H9 (cell line): ENCODE data around the gene AFG1L. TPM values are rescaled to one million over a fixed set of nuclear protein-coding genes. Genes with fewer than 3 reads are reported as not detected.
"Not testable (repeated sequence)": the region's sequence is repeated elsewhere in the genome, so short reads cannot be mapped to it uniquely, and the experiment has no call there.

ENCODE experiments used
- DNase-seq: peaks from one replicate; pipeline ENCODE4 v3.0.0-alpha.2; 2017
- H2AFZ ChIP-seq: one replicate; pipeline ENCODE4 v1.6.1; 2013; ENCODE audit warnings: mild to moderate bottlenecking, low read length, control low read depth, moderate library complexity
- H2AK5ac ChIP-seq: 2 replicates; pipeline ENCODE4 v1.6.1; 2013; ENCODE audit warnings: low read length, control low read depth, mixed read lengths; ENCODE audit not compliant: insufficient read length
- H2BK120ac ChIP-seq: one replicate; pipeline ENCODE4 v1.6.1; 2013; ENCODE audit warnings: low read depth, mild to moderate bottlenecking, low read length, control low read depth, inconsistent platforms; ENCODE audit not compliant: poor library complexity, severe bottlenecking
- H2BK12ac ChIP-seq: 2 replicates; pipeline ENCODE4 v1.6.1; 2013; ENCODE audit warnings: low read length, control low read depth, mixed read lengths, low read depth; ENCODE audit not compliant: insufficient read length
- H2BK15ac ChIP-seq: 2 replicates; pipeline ENCODE4 v1.6.1; 2013; ENCODE audit warnings: low read depth, low read length, control low read depth
- H2BK20ac ChIP-seq: one replicate; pipeline ENCODE4 v1.6.1; 2013; ENCODE audit warnings: low read depth, mild to moderate bottlenecking, low read length, control low read depth, inconsistent platforms; ENCODE audit not compliant: poor library complexity, severe bottlenecking
- H2BK5ac ChIP-seq: 2 replicates; pipeline ENCODE4 v1.6.1; 2013; ENCODE audit warnings: low read length, control low read depth, mixed read lengths; ENCODE audit not compliant: insufficient read length
- H3K14ac ChIP-seq: 2 replicates; pipeline ENCODE4 v1.6.1; 2013; ENCODE audit warnings: low read length, control low read depth; ENCODE audit not compliant: insufficient read depth
- H3K18ac ChIP-seq: 2 replicates; pipeline ENCODE4 v1.6.1; 2013; ENCODE audit warnings: low read depth, mild to moderate bottlenecking, mixed read lengths, low read length, control low read depth; ENCODE audit not compliant: insufficient read length
- H3K23ac ChIP-seq: 2 replicates; pipeline ENCODE4 v1.6.1; 2013; ENCODE audit warnings: low read length, control low read depth, mixed read lengths, low read depth; ENCODE audit not compliant: insufficient read length
- H3K23me2 ChIP-seq: 2 replicates; pipeline ENCODE4 v1.6.1; 2013; ENCODE audit warnings: low read depth, mild to moderate bottlenecking, mixed read lengths, low read length, control low read depth; ENCODE audit not compliant: insufficient read length, poor library complexity, severe bottlenecking
- H3K27ac ChIP-seq: 2 replicates; pipeline ENCODE4 v1.5.1; 2013; ENCODE audit warnings: low read length, control low read depth, mixed read lengths, low read depth; ENCODE audit not compliant: insufficient read length
- H3K27me3 ChIP-seq: 2 replicates; pipeline ENCODE4 v1.6.1; 2013; ENCODE audit warnings: low read length, control low read depth, inconsistent platforms; ENCODE audit not compliant: insufficient read depth
- H3K4ac ChIP-seq: 2 replicates; pipeline ENCODE4 v1.6.1; 2013; ENCODE audit warnings: low read depth, mild to moderate bottlenecking, control low read depth, inconsistent platforms, low read length, moderate library complexity
- H3K4me1 ChIP-seq: 2 replicates; pipeline ENCODE4 v1.6.1; 2013; ENCODE audit warnings: low read length, control low read depth, inconsistent platforms; ENCODE audit not compliant: insufficient read depth
- H3K4me2 ChIP-seq: 2 replicates; pipeline ENCODE4 v1.6.1; 2013; ENCODE audit warnings: low read length, control low read depth, mixed read lengths; ENCODE audit not compliant: insufficient read length, insufficient read depth
- H3K56ac ChIP-seq: 2 replicates; pipeline ENCODE4 v1.6.1; 2013; ENCODE audit warnings: low read depth, mild to moderate bottlenecking, mixed read lengths, low read length, control low read depth; ENCODE audit not compliant: insufficient read length
- H3K79me1 ChIP-seq: 2 replicates; pipeline ENCODE4 v1.6.1; 2013; ENCODE audit warnings: low read depth, mild to moderate bottlenecking, moderate library complexity, low read length, control low read depth, inconsistent platforms; ENCODE audit not compliant: insufficient read depth, poor library complexity, severe bottlenecking
- H3K79me2 ChIP-seq: 2 replicates; pipeline ENCODE4 v1.6.1; 2013; ENCODE audit warnings: low read length, control low read depth, inconsistent platforms; ENCODE audit not compliant: insufficient read depth
- H3K9ac ChIP-seq: 2 replicates; pipeline ENCODE4 v1.6.1; 2013; ENCODE audit warnings: low read length, control low read depth, mixed read lengths; ENCODE audit not compliant: insufficient read length; ENCODE audit errors: extremely low read depth
- H3K9me3 ChIP-seq: one replicate; pipeline ENCODE4 v1.6.1; 2013; ENCODE audit warnings: low read depth, low read length, inconsistent platforms; ENCODE audit not compliant: control insufficient read depth
- H3T11ph ChIP-seq: one replicate; pipeline ENCODE4 v1.6.1; 2013; ENCODE audit warnings: mild to moderate bottlenecking, low read length, control low read depth, inconsistent platforms
- H4K20me1 ChIP-seq: one replicate; pipeline ENCODE4 v1.6.1; 2013; ENCODE audit not compliant: control insufficient read depth, insufficient read length, insufficient read depth
- H4K5ac ChIP-seq: 2 replicates; pipeline ENCODE4 v1.6.1; 2013; ENCODE audit warnings: low read depth, mild to moderate bottlenecking, mixed read lengths, low read length, control low read depth; ENCODE audit not compliant: insufficient read length
- H4K8ac ChIP-seq: replicated peaks from 2 replicates; pipeline ENCODE4 v1.6.1; 2013; ENCODE audit warnings: low read length, control low read depth, mixed read lengths, low read depth; ENCODE audit not compliant: insufficient read length
- H4K91ac ChIP-seq: 2 replicates; pipeline ENCODE4 v1.6.1; 2013; ENCODE audit warnings: low read depth, mild to moderate bottlenecking, moderate library complexity, mixed read lengths, low read length, control low read depth; ENCODE audit not compliant: insufficient read length
- H3K27ac Mint-ChIP-seq, 3 experiments: 2 replicates in 2 of 3; 3 replicates in 1 of 3; pipeline ENCODE4 v1.8.0; 2020 to 2021; ENCODE audit warnings: mixed read lengths in 3 of 3, mild to moderate bottlenecking in 1 of 3, moderate library complexity in 1 of 3
- H3K27me3 Mint-ChIP-seq: 2 replicates; pipeline ENCODE4 v1.8.0; 2021; ENCODE audit warnings: low read depth, mild to moderate bottlenecking, moderate library complexity, mixed read lengths
- H3K36me3 Mint-ChIP-seq, 3 experiments: 2 replicates in 2 of 3; 3 replicates in 1 of 3; pipeline ENCODE4 v1.8.0; 2020 to 2021; ENCODE audit warnings: low read depth in 3 of 3, mixed read lengths in 3 of 3; ENCODE audit not compliant: insufficient read depth in 1 of 3
- H3K4me1 Mint-ChIP-seq, 2 experiments: 2 replicates each; pipeline ENCODE4 v1.8.0; 2020; ENCODE audit warnings: mixed read lengths in 2 of 2
- H3K4me3 Mint-ChIP-seq, 2 experiments: 2 replicates in 1 of 2; 3 replicates in 1 of 2; pipeline ENCODE4 v1.8.0; 2020 to 2021; ENCODE audit warnings: mild to moderate bottlenecking in 2 of 2, mixed read lengths in 2 of 2, moderate library complexity in 1 of 2
- H3K9me3 Mint-ChIP-seq, 2 experiments: 2 replicates in 1 of 2; 3 replicates in 1 of 2; pipeline ENCODE4 v1.8.0; 2020; ENCODE audit warnings: mild to moderate bottlenecking in 2 of 2, mixed read lengths in 2 of 2, moderate library complexity in 1 of 2
- WGBS: extraction: QIAGEN DNeasy Blood & Tissue Kit; methylation state at CpG from one replicate; pipeline ENCODE4 v1.1.7; 2013; ENCODE audit warnings: missing lambda C conversion rate, low lambda C conversion rate, mixed read lengths; ENCODE audit not compliant: insufficient read length; ENCODE audit errors: extremely low coverage; 5-methylcytosine and 5-hydroxymethylcytosine counted together
- total RNA-seq: library from RNA; stranded (reverse); gene quantifications from 2 replicates; pipeline ENCODE4 v1.2.1, GENCODE V29; 2021
- TF ChIP-seq, protein P1 (sequence below): fragments of 200-600 bp; sonication (generic); conservative IDR thresholded peaks from 3 replicates; pipeline ENCODE4 v1.8.0; 2021; ENCODE audit warnings: antibody characterized with exemption, mild to moderate bottlenecking

Gene AFG1L
- total RNA-seq, 1 experiment from 2014 or later: 4.7 TPM

DNA sequence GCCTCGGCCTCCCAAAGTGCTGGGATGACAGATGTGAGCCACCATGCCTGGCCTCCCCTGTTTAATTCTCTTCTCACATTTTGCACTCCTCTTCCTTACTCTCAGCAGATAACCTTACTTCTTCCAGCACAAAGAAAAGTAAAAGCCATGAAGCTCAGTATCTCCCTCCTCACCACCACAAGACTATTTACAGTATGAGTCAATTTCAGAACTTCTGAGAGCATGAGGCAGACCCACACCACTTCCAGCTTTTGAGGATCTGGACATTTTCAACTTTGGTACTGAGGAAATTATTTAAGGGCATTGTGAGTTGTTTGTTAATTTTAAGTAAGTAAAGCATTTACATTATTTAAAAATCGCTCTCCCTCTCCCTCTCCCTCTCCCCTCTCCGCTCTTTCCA, 26.0 kb upstream of the AFG1L start:
- Mint-ChIP-seq H3K27me3 (no peaks in the 10 kb centered on the region), H3K9me3 (peaks cover 0 to 6% of the 10 kb centered on the region in 2 experiments; a peak in 3 of 5 replicates), H3K4me1 (peaks cover 0 to 2% of the 10 kb centered on the region in 2 experiments; a peak in 1 of 4 replicates), H3K27ac (no peak overlapping the region), H3K4me3 (no peak overlapping the region), H3K36me3 (peaks cover 0 to 7% (median 0%) of the 10 kb centered on the region in 3 experiments; a peak in 2 of 7 replicates)
- Histone ChIP-seq H2BK20ac (no peak overlapping the region), H3K4me1 (no peaks in the 10 kb centered on the region), H3K18ac (no peak overlapping the region), H3K14ac (no peak overlapping the region), H2BK12ac (no peak overlapping the region), H4K20me1 (no peaks in the 10 kb centered on the region), H2BK5ac (no peak overlapping the region), H3K27ac (no peak overlapping the region), H3K4me2 (no peak overlapping the region), H4K5ac (no peak overlapping the region), H2BK15ac (no peak overlapping the region), H3K9me3 (no peaks in the 10 kb centered on the region), H3K79me1 (no peaks in the 10 kb centered on the region), H3K23ac (no peak overlapping the region), H3K4ac (no peak overlapping the region), H4K91ac (no peak overlapping the region), H2BK120ac (no peak overlapping the region), H3T11ph (no peak overlapping the region), H4K8ac (no peak overlapping the region), H3K27me3 (no peaks in the 10 kb centered on the region), H3K79me2 (no peaks in the 10 kb centered on the region), H3K56ac (no peak overlapping the region), H2AK5ac (no peak overlapping the region), H3K9ac (no peak overlapping the region), H3K23me2 (no peaks in the 10 kb centered on the region), H2AFZ (no peak overlapping the region)
- no peak for DNase-seq
- TF ChIP-seq, protein P1, sequence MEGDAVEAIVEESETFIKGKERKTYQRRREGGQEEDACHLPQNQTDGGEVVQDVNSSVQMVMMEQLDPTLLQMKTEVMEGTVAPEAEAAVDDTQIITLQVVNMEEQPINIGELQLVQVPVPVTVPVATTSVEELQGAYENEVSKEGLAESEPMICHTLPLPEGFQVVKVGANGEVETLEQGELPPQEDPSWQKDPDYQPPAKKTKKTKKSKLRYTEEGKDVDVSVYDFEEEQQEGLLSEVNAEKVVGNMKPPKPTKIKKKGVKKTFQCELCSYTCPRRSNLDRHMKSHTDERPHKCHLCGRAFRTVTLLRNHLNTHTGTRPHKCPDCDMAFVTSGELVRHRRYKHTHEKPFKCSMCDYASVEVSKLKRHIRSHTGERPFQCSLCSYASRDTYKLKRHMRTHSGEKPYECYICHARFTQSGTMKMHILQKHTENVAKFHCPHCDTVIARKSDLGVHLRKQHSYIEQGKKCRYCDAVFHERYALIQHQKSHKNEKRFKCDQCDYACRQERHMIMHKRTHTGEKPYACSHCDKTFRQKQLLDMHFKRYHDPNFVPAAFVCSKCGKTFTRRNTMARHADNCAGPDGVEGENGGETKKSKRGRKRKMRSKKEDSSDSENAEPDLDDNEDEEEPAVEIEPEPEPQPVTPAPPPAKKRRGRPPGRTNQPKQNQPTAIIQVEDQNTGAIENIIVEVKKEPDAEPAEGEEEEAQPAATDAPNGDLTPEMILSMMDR: no peak
- WGBS: no CpG with 5 or more reads among the region's 3 CpGs

DNA sequence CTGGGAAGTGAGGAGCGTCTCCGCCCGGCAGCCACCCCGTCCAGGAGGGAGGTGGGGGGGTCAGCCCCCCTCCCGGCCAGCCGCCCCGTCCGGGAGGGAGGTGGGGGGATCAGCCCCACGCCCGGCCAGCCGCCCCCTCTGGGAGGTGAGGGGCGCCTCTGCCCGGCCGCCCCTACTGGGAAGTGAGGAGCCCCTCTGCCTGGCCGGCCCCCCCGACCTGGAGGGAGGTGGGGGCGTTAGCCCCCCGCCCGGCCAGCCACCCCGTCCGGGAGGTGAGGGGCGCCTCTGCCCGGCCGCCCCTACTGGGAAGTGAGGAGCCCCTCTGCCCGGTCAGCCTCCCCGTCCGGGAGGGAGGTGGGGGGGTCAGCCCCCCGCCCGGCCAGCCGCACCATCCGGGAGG, 24.9 kb upstream of the AFG1L start:
- H3K56ac ChIP-seq, H3K9ac ChIP-seq, H2BK15ac ChIP-seq, H2BK120ac ChIP-seq, H3K9me3 ChIP-seq, H2BK20ac ChIP-seq, H3K27me3 Mint-ChIP-seq, H3T11ph ChIP-seq, H4K8ac ChIP-seq, H3K14ac ChIP-seq, H3K27me3 ChIP-seq, H2AK5ac ChIP-seq, H3K36me3 Mint-ChIP-seq, H4K91ac ChIP-seq, H2BK12ac ChIP-seq, H3K9me3 Mint-ChIP-seq, H3K23me2 ChIP-seq, H3K4me2 ChIP-seq, H2AFZ ChIP-seq, H3K4me3 Mint-ChIP-seq, H3K79me2 ChIP-seq, DNase-seq, H3K23ac ChIP-seq, H3K79me1 ChIP-seq, H3K27ac Mint-ChIP-seq, H2BK5ac ChIP-seq, H3K4me1 Mint-ChIP-seq, H3K27ac ChIP-seq, H3K4me1 ChIP-seq, H3K4ac ChIP-seq, H3K18ac ChIP-seq, H4K5ac ChIP-seq, H4K20me1 ChIP-seq: not testable (repeated sequence)
- WGBS: no CpG with 5 or more reads among the region's 31 CpGs
